ENCODE results near the gene NIPSNAP3A. TPM values are rescaled to one million over a fixed set of nuclear protein-coding genes. Genes with fewer than 3 reads are reported as not detected.

The NIPSNAP3A gene
- total RNA-seq, 2 experiments from 2014 or later = 24.1 to 24.6 TPM

GRCh38 chr9:104795082-104795481, 47.6 kb downstream of the NIPSNAP3A start:
- Mint-ChIP-seq H3K9me3 (ENCODE audit: insufficient read depth) (no peaks in the 10 kb centered on the region), H3K36me3 (ENCODE audit: low read depth) (no peaks in the 10 kb centered on the region), H3K4me1 (ENCODE audit: low read depth) (peaks cover 1% of the 10 kb centered on the region), H3K4me3 (no peak overlapping the region), H3K27ac (no peak overlapping the region), H3K27me3 (ENCODE audit: low read depth) (no peaks in the 10 kb centered on the region)
- ChIA-PET CTCF (no interaction called here), POLR2A (no interaction called here)
- no peak for ATAC-seq
- no peak for DNase-seq

DNA sequence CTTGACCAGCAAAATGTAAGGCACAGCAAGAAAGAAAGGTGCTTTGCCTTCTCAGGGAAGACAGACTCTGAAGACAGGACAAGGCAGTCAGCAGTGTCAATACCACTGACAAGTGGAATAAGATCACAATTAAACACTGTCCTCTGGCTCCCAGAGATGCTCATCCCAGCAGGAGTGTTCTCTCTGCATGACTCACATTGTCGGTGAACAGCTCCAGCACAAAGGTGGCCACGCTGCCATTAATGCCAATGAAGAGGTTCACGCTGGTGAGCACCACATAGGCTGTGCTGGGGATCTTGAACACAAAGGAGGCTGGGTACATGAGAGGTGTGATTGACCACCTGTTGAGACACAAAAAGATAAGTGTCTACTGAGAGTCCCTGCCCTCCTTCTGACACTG, 48.4 kb downstream of the NIPSNAP3A start:
- Mint-ChIP-seq H3K9me3 (ENCODE audit: insufficient read depth) (no peaks in the 10 kb centered on the region), H3K27ac (no peak overlapping the region), H3K4me1 (ENCODE audit: low read depth) (peaks cover 1% of the 10 kb centered on the region), H3K4me3 (no peak overlapping the region), H3K27me3 (ENCODE audit: low read depth) (no peaks in the 10 kb centered on the region), H3K36me3 (ENCODE audit: low read depth) (no peaks in the 10 kb centered on the region)
- POLR2A ChIA-PET = no interaction called here
- CTCF ChIA-PET = no interaction called here
- no peak for ATAC-seq
- no peak for DNase-seq

GRCh38 chr9:104798209-104798995, 50.9 kb downstream of the NIPSNAP3A start:
- Mint-ChIP-seq H3K4me1 (ENCODE audit: low read depth) (peaks cover 1% of the 10 kb centered on the region), H3K4me3 (no peak overlapping the region), H3K9me3 (ENCODE audit: insufficient read depth) (no peaks in the 10 kb centered on the region), H3K27ac (no peak overlapping the region), H3K36me3 (ENCODE audit: low read depth) (no peaks in the 10 kb centered on the region), H3K27me3 (ENCODE audit: low read depth) (no peaks in the 10 kb centered on the region)
- CTCF ChIA-PET = no interaction called here
- no peak for DNase-seq
- ATAC-seq = no peak
- POLR2A ChIA-PET = no interaction called here

- Mint-ChIP-seq H3K27me3 (ENCODE audit: low read depth) (no peaks in the 10 kb centered on the region), H3K4me3 (no peak overlapping the region), H3K36me3 (ENCODE audit: low read depth) (no peaks in the 10 kb centered on the region), H3K9me3 (ENCODE audit: insufficient read depth) (no peaks in the 10 kb centered on the region), H3K27ac (no peak overlapping the region), H3K4me1 (ENCODE audit: low read depth) (no peaks in the 10 kb centered on the region)
- POLR2A ChIA-PET = interaction anchor here (0.6 kb wide), 1 partner anchor 32 kb away, joined by 4 read pairs; no protein-coding TSS in a partner anchor
- ATAC-seq = no peak
- CTCF ChIA-PET = no interaction called here
- no peak for DNase-seq
Measured at GRCh38 chr9:104800068-104800785, 52.7 kb downstream of the NIPSNAP3A start.

- no peaks in the 10 kb centered on the region for H3K9me3 Mint-ChIP-seq (ENCODE audit: insufficient read depth)
- ATAC-seq = no peak
- no peak overlapping the region for H3K4me3 Mint-ChIP-seq
- H3K36me3 Mint-ChIP-seq (ENCODE audit: low read depth) = no peaks in the 10 kb centered on the region
- H3K4me1 Mint-ChIP-seq (ENCODE audit: low read depth) = no peaks in the 10 kb centered on the region
- H3K27me3 Mint-ChIP-seq (ENCODE audit: low read depth) = no peaks in the 10 kb centered on the region
- ChIA-PET CTCF (no interaction called here), POLR2A (no interaction called here)
- H3K27ac Mint-ChIP-seq = no peak overlapping the region
- no peak for DNase-seq
Measured at GRCh38 chr9:104802110-104802509, 54.6 kb downstream of the NIPSNAP3A start.

- POLR2A ChIA-PET = no interaction called here
- H3K9me3 Mint-ChIP-seq (ENCODE audit: insufficient read depth) = no peaks in the 10 kb centered on the region
- CTCF ChIA-PET = no interaction called here
- DNase-seq = no peak
- no peaks in the 10 kb centered on the region for H3K27me3 Mint-ChIP-seq (ENCODE audit: low read depth)
- H3K4me3 Mint-ChIP-seq = no peak overlapping the region
- ATAC-seq = no peak
- no peaks in the 10 kb centered on the region for H3K4me1 Mint-ChIP-seq (ENCODE audit: low read depth)
- H3K27ac Mint-ChIP-seq = no peak overlapping the region
- H3K36me3 Mint-ChIP-seq (ENCODE audit: low read depth) = no peaks in the 10 kb centered on the region
Measured at GRCh38 chr9:104802906-104803305, 55.4 kb downstream of the NIPSNAP3A start.

- DNase-seq (no peak), ATAC-seq (no peak)
- POLR2A ChIA-PET = no interaction called here
- no peak overlapping the region for H3K4me3 Mint-ChIP-seq
- no peaks in the 10 kb centered on the region for H3K27me3 Mint-ChIP-seq (ENCODE audit: low read depth)
- H3K9me3 Mint-ChIP-seq (ENCODE audit: insufficient read depth) = no peaks in the 10 kb centered on the region
- H3K36me3 Mint-ChIP-seq (ENCODE audit: low read depth) = no peaks in the 10 kb centered on the region
- CTCF ChIA-PET = no interaction called here
- no peak overlapping the region for H3K27ac Mint-ChIP-seq
- H3K4me1 Mint-ChIP-seq (ENCODE audit: low read depth) = no peaks in the 10 kb centered on the region
Measured at GRCh38 chr9:104805441-104805840, 58.0 kb downstream of the NIPSNAP3A start.

DNA sequence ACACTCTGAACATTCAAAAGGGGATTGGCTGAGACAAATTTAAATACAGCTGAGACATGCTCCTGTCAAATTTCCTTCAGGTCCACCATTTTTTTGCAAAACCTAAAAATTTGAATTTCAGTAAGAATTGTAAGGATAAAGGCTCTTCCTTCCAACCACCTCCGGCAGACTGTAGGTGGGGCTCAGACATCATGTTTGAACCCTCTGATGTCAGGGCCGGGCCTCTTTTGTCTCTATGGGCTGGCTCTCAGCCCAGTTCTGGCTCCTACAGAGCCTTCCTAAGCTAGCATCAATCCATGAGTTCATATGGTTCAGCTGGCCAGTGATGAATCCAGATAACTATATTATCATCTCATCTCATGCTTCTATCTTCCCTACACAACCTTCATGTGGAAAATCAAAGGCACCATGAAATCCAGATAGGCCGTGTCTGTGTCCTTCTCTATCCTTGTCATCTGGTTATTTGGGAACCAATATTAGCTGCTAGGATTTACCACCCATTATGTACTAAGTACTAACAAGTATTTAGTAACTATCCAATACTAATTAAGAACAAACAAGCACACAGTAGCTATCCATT, 60.6 kb downstream of the NIPSNAP3A start:
- no peaks in the 10 kb centered on the region for H3K4me1 Mint-ChIP-seq (ENCODE audit: low read depth)
- ChIA-PET POLR2A (no interaction called here), CTCF (no interaction called here)

More for the DNA sequence above, 60.6 kb downstream of the NIPSNAP3A start:
- H3K4me3 Mint-ChIP-seq = no peak overlapping the region
- H3K27me3 Mint-ChIP-seq (ENCODE audit: low read depth) = no peaks in the 10 kb centered on the region
- H3K36me3 Mint-ChIP-seq (ENCODE audit: low read depth) = no peaks in the 10 kb centered on the region
- no peaks in the 10 kb centered on the region for H3K9me3 Mint-ChIP-seq (ENCODE audit: insufficient read depth)
- ATAC-seq (no peak), DNase-seq (no peak)
- H3K27ac Mint-ChIP-seq = no peak overlapping the region

Other genes starting within 250 kb of the NIPSNAP3A start
- gene OR13F1, start 243.4 kb upstream of the NIPSNAP3A start, total RNA-seq = not detected
- not detected for gene OR13C4, start 220.5 kb upstream of the NIPSNAP3A start, total RNA-seq
- gene OR13C3, start 210.8 kb upstream of the NIPSNAP3A start, total RNA-seq = not detected
- not detected for gene OR13C8, start 178.5 kb upstream of the NIPSNAP3A start, total RNA-seq
- gene OR13C5, start 148.3 kb upstream of the NIPSNAP3A start, total RNA-seq = not detected
- gene OR13C2, start 142.1 kb upstream of the NIPSNAP3A start, total RNA-seq = not detected
- not detected for gene OR13C9, start 129.5 kb upstream of the NIPSNAP3A start, total RNA-seq
- gene OR13D1, start 53.2 kb upstream of the NIPSNAP3A start, total RNA-seq = not detected
- under 1 TPM; 0.16 to 0.63 TPM for gene NIPSNAP3B, start 16.4 kb downstream of the NIPSNAP3A start, total RNA-seq
- under 1 TPM in 1 of 2 experiments, not detected in 1; 0.03 TPM for gene ABCA1, start 180.5 kb downstream of the NIPSNAP3A start, total RNA-seq